HEK293 (cell line): ENCODE data around the gene SEC61A2.

Source experiments
- CTCF ChIA-PET: fragments of 350-600 bp; formaldehyde crosslinking; extraction: SDS; loops from one replicate; lab custom pipeline; 2021; ENCODE audit warnings: antibody characterized with exemption; lab: Yijun Ruan, JAX
- POLR2A ChIA-PET: fragments of 300-600 bp; formaldehyde crosslinking; extraction: SDS; loops from one replicate; lab custom pipeline; 2020; ENCODE audit warnings: antibody characterized with exemption, inconsistent platforms; lab: Yijun Ruan, JAX
- H3K27ac ChIP-seq: fragments of 200-500 bp; sonication (Bioruptor generic); 2 replicates; pipeline ENCODE4 v1.5.1; 2014; ENCODE audit warnings: low read depth, low read length, control low read depth, inconsistent platforms; ENCODE audit errors: extremely low read depth
- H3K36me3 ChIP-seq, 2 experiments: fragments of 200-500 bp in 1 of 2; sonication (Bioruptor generic) in 1 of 2; 1 replicate in 1 of 2; 2 replicates in 1 of 2; pipeline ENCODE4 v1.5.1; 2014 to 2017; ENCODE audit warnings: inconsistent platforms in 2 of 2, low read length in 2 of 2; ENCODE audit not compliant: control insufficient read depth in 2 of 2, insufficient read depth in 1 of 2
- H3K4me1 ChIP-seq: fragments of 200-500 bp; sonication (Bioruptor generic); 2 replicates; pipeline ENCODE4 v1.5.1; 2014; ENCODE audit warnings: mild to moderate bottlenecking, low read length, inconsistent platforms; ENCODE audit not compliant: control insufficient read depth, insufficient read depth
- H3K4me3 ChIP-seq: 2 replicates; pipeline ENCODE4 v1.5.1; 2011; ENCODE audit warnings: low read depth, mild to moderate bottlenecking, control low read depth, low read length, moderate library complexity
- H3K9me3 ChIP-seq: fragments of 200-500 bp; sonication (Bioruptor generic); 2 replicates; pipeline ENCODE4 v1.5.1; 2014; ENCODE audit warnings: low read depth, low read length, inconsistent platforms; ENCODE audit not compliant: control insufficient read depth, insufficient read depth
- HIC1 ChIP-seq: fragments of 450-650 bp; formaldehyde crosslinking; IDR thresholded peaks from 2 replicates; pipeline ENCODE4 v1.5.1; 2016; ENCODE audit warnings: missing biosample characterization, missing genetic modification characterization
- HOXC10 ChIP-seq: sonication (generic); formaldehyde crosslinking; IDR thresholded peaks from 2 replicates; pipeline ENCODE4 v1.8.1; 2023; ENCODE audit warnings: mild to moderate bottlenecking, missing genetic modification reagents
- INSM2 ChIP-seq: fragments of 450-650 bp; formaldehyde crosslinking; IDR thresholded peaks from 2 replicates; pipeline ENCODE4 v1.5.1; 2016; ENCODE audit warnings: missing biosample characterization, missing genetic modification characterization
- KLF16 ChIP-seq: fragments of 450-650 bp; formaldehyde crosslinking; IDR thresholded peaks from 2 replicates; pipeline ENCODE4 v1.5.1; 2017; ENCODE audit warnings: missing biosample characterization, missing genetic modification characterization
- SP3 ChIP-seq: fragments of 450-650 bp; formaldehyde crosslinking; IDR thresholded peaks from 2 replicates; pipeline ENCODE4 v1.5.1; 2016; ENCODE audit warnings: missing biosample characterization, missing genetic modification characterization
- ZBTB7A ChIP-seq: fragments of 450-650 bp; formaldehyde crosslinking; IDR thresholded peaks from 2 replicates; pipeline ENCODE4 v1.5.1; 2016; ENCODE audit warnings: low read depth, missing biosample characterization, missing genetic modification characterization
- ZNF138 ChIP-seq: fragments of 450-650 bp; formaldehyde crosslinking; IDR thresholded peaks from 2 replicates; pipeline ENCODE4 v1.5.1; 2016; ENCODE audit warnings: missing biosample characterization, missing genetic modification characterization, borderline replicate concordance
- ZNF214 ChIP-seq: fragments of 450-650 bp; formaldehyde crosslinking; IDR thresholded peaks from 2 replicates; pipeline ENCODE4 v1.5.1; 2017; ENCODE audit warnings: missing biosample characterization, mild to moderate bottlenecking, missing genetic modification characterization, borderline replicate concordance
- ZNF223 ChIP-seq: fragments of 450-650 bp; formaldehyde crosslinking; IDR thresholded peaks from 2 replicates; pipeline ENCODE4 v1.5.1; 2016; ENCODE audit warnings: missing biosample characterization, missing genetic modification characterization
- ZNF239 ChIP-seq: fragments of 450-650 bp; formaldehyde crosslinking; IDR thresholded peaks from 2 replicates; pipeline ENCODE4 v1.5.1; 2016; ENCODE audit warnings: missing biosample characterization, missing genetic modification characterization
- ZNF362 ChIP-seq: fragments of 450-650 bp; formaldehyde crosslinking; IDR thresholded peaks from 2 replicates; pipeline ENCODE4 v1.5.1; 2016; ENCODE audit warnings: missing biosample characterization, missing genetic modification characterization
- ZNF473 ChIP-seq: fragments of 450-650 bp; formaldehyde crosslinking; IDR thresholded peaks from 2 replicates; pipeline ENCODE4 v1.5.1; 2017; ENCODE audit warnings: missing biosample characterization, missing genetic modification characterization
- ZNF488 ChIP-seq: fragments of 450-650 bp; formaldehyde crosslinking; IDR thresholded peaks from 2 replicates; pipeline ENCODE4 v1.5.1; 2016; ENCODE audit warnings: missing biosample characterization, missing genetic modification characterization
- ZNF521 ChIP-seq: fragments of 450-650 bp; formaldehyde crosslinking; IDR thresholded peaks from 2 replicates; pipeline ENCODE4 v1.5.1; 2017; ENCODE audit warnings: missing biosample characterization, mild to moderate bottlenecking, missing genetic modification characterization
- ZNF555 ChIP-seq: fragments of 450-650 bp; formaldehyde crosslinking; conservative IDR thresholded peaks from 2 replicates; pipeline ENCODE4 v1.5.1; 2017; ENCODE audit warnings: missing biosample characterization, mild to moderate bottlenecking, missing genetic modification characterization, inconsistent platforms
- ZNF624 ChIP-seq: fragments of 450-650 bp; formaldehyde crosslinking; IDR thresholded peaks from 2 replicates; pipeline ENCODE4 v1.5.1; 2017; ENCODE audit warnings: missing biosample characterization, missing genetic modification characterization
- TF ChIP-seq, protein P1 (sequence below): fragments of 450-650 bp; formaldehyde crosslinking; IDR thresholded peaks from 2 replicates; pipeline ENCODE4 v1.5.1; 2017; ENCODE audit warnings: missing biosample characterization, missing genetic modification characterization
- TF ChIP-seq, protein P2 (sequence below): fragments of 450-650 bp; formaldehyde crosslinking; IDR thresholded peaks from 2 replicates; pipeline ENCODE4; 2016; ENCODE audit warnings: missing biosample characterization, missing genetic modification characterization

The SEC61A2 gene

DNA sequence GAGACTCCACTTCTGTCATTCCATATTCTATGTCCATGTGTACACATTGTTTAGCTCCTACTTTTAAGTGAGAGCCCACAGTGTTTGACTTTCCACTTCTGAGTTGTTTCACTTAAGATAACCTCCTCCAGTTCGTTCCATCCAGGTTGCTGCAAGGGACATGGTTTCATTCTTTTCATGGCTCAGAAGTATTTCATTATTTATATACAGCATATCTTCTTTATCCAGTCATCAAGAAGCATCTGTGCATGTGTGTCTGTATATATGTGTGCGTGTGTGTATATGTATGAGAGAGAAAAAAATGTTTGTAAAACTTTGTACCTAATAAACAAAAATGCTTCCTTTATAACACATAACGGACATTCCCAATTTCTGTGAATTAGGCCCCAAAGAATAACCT lies 6.2 kb downstream of the SEC61A2 start:
- TF ChIP-seq ZNF521, result no peak
- no peak for TF ChIP-seq ZNF624 (tag by site-specific recombination)
- TF ChIP-seq, protein P1, sequence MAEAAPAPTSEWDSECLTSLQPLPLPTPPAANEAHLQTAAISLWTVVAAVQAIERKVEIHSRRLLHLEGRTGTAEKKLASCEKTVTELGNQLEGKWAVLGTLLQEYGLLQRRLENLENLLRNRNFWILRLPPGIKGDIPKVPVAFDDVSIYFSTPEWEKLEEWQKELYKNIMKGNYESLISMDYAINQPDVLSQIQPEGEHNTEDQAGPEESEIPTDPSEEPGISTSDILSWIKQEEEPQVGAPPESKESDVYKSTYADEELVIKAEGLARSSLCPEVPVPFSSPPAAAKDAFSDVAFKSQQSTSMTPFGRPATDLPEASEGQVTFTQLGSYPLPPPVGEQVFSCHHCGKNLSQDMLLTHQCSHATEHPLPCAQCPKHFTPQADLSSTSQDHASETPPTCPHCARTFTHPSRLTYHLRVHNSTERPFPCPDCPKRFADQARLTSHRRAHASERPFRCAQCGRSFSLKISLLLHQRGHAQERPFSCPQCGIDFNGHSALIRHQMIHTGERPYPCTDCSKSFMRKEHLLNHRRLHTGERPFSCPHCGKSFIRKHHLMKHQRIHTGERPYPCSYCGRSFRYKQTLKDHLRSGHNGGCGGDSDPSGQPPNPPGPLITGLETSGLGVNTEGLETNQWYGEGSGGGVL, result no peak
- TF ChIP-seq, protein P2, sequence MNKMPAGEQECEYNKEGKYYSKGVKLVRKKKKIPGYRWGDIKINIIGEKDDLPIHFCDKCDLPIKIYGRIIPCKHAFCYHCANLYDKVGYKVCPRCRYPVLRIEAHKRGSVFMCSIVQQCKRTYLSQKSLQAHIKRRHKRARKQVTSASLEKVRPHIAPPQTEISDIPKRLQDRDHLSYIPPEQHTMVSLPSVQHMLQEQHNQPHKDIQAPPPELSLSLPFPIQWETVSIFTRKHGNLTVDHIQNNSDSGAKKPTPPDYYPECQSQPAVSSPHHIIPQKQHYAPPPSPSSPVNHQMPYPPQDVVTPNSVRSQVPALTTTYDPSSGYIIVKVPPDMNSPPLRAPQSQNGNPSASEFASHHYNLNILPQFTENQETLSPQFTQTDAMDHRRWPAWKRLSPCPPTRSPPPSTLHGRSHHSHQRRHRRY (tag by site-specific recombination), result no peak
- TF ChIP-seq ZNF214 (tag by site-specific recombination), result no peak
- no peak for TF ChIP-seq INSM2 (tag by site-specific recombination)
- TF ChIP-seq ZNF223 (tag by site-specific recombination), result no peak
- no peak for TF ChIP-seq HOXC10
- TF ChIP-seq ZNF362 (tag by site-specific recombination), result no peak
- TF ChIP-seq ZNF138 (tag by site-specific recombination), result no peak
- no peak for TF ChIP-seq KLF16 (tag by site-specific recombination)
- TF ChIP-seq ZNF555 (tag by site-specific recombination), result no peak
- no peak for TF ChIP-seq ZNF239 (tag by site-specific recombination)
- TF ChIP-seq SP3 (tag by site-specific recombination), result no peak
- TF ChIP-seq HIC1 (tag by site-specific recombination), result no peak
- no peak for TF ChIP-seq ZNF473 (tag by site-specific recombination)
- TF ChIP-seq, all 188 proteins: peak for 0
- peaks cover 48 to 67% of the 10 kb centered on the region in 2 experiments for H3K36me3 ChIP-seq
- H3K27ac ChIP-seq, result no peak overlapping the region
- no peak overlapping the region for H3K4me3 ChIP-seq
- POLR2A ChIA-PET, result no interaction called here
- H3K9me3 ChIP-seq, result no peaks in the 10 kb centered on the region
- no peaks in the 10 kb centered on the region for H3K4me1 ChIP-seq
- CTCF ChIA-PET, result interaction anchor here (0.9 kb wide), 1 partner anchor 10 kb away, joined by 4 read pairs; no protein-coding TSS in a partner anchor

DNA sequence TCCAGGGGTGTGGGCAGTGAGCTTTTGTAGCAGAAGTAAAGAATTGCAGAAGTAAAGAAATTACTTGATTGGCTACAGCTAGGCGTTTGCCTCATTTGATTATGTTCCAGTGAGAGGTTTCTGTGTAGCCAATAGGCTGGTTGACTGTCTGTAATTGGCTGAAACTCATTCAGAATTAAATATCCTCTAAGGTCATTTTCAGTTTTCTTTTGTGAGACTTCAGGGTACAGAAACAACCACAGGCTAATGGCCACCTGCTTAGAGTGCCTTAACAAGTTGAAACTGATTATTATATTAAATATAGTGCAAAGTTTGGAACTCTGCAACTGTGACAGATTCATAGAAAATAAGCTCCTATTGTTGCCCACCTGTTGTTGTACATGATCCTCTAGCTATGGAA lies 10.6 kb downstream of the SEC61A2 start:
- TF ChIP-seq ZNF488 (tag by site-specific recombination) (no peak), ZBTB7A (no peak)
- ChIA-PET CTCF (interaction anchor here (1.3 kb wide), 1 partner anchor 10 kb away, joined by 3 read pairs; no protein-coding TSS in a partner anchor), POLR2A (interaction anchor here (0.6 kb wide), 1 partner anchor 11 kb away, joined by 3 read pairs; no protein-coding TSS in a partner anchor)

More for the DNA sequence above, 10.6 kb downstream of the SEC61A2 start:
- H3K36me3 ChIP-seq, result peaks cover 66 to 85% of the 10 kb centered on the region in 2 experiments
- H3K27ac ChIP-seq, result no peak overlapping the region
- no peaks in the 10 kb centered on the region for H3K4me1 ChIP-seq
- no peaks in the 10 kb centered on the region for H3K9me3 ChIP-seq
- H3K4me3 ChIP-seq, result no peak overlapping the region
